Astrocyte of the cerebellum (primary cell): ENCODE measurements around the gene GSTM3.
"Not testable (repeated sequence)": the region's sequence is repeated elsewhere in the genome, so short reads cannot be mapped to it uniquely, and the experiment has no call there.

Source experiments
- DNase-seq: peaks from one replicate; pipeline ENCODE4 v3.0.0-alpha.2; 2011; ENCODE audit warnings: low read depth
- H3K4me3 ChIP-seq: 2 replicates; pipeline ENCODE4 v1.5.1; 2011; ENCODE audit warnings: mild to moderate bottlenecking, low read depth, low read length, moderate library complexity
- CTCF ChIP-seq: IDR thresholded peaks from 2 replicates; pipeline ENCODE4 v1.5.1; 2012; ENCODE audit warnings: low read length, low read depth, moderate library complexity, mild to moderate bottlenecking; ENCODE audit errors: missing control alignments
- in situ Hi-C: cut with HindIII; loops from 2 replicates; pipeline ENCODE4 v1.10.0; 2017; ENCODE audit warnings: low sequenced_read_pairs

Gene GSTM3

DNA sequence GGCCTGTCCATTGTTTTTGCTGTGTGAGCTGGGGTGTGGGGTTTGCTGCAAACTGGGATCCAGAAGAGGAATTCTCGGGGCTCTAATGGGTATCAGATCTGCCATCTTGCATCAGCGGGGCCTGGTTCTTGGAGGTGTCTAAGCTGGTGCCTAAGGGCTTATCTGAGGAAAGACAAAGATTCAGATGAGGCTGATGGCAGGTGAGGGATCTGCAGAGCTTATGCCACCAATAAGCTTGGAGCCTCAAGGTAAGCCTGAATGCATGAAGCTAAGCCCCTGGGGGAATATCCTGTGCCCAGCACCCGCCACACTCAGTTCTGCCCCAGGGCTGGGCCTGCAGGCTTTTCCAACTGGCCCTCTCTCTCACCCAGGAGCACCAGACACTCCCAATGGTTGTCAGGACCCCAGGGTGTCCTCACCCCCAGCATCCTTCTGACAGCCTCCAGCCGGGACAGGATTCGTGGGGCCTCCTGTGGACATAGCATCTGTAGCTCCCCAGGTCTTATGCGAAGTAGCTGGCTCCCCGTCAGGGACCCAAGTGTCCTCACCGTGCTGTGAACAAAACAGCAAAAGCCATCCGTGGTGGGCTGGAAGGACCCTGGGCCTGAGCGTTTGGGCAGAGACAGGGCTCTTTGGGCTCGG lies 9.5 kb upstream of the GSTM3 start:
- no peak overlapping the region for H3K4me3 ChIP-seq
- DNase-seq = no peak
- in situ Hi-C loops = no loop called here
- no peak for TF ChIP-seq CTCF

DNA sequence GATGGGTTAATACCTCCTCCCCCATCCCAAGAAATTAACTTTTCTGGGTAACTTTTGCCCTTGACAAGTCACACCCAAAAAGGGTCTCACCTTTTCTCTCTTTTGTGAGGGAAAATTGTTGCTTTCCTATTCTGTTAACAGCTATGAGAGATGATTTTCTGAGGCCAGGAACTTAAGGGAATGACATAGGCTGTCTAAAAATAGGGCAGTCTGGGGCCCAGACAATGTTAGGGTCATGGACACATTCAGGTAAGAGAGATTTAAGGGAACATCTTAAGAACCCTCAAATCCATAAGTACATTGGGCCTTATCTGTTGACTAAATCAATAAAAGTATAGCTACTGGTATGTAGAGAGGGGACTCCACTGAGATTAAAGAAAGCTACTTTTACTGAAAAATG lies 8.4 kb upstream of the GSTM3 start:
- H3K4me3 ChIP-seq = no peak overlapping the region
- TF ChIP-seq CTCF = no peak
- no peak for DNase-seq
- in situ Hi-C loops = no loop called here

DNA sequence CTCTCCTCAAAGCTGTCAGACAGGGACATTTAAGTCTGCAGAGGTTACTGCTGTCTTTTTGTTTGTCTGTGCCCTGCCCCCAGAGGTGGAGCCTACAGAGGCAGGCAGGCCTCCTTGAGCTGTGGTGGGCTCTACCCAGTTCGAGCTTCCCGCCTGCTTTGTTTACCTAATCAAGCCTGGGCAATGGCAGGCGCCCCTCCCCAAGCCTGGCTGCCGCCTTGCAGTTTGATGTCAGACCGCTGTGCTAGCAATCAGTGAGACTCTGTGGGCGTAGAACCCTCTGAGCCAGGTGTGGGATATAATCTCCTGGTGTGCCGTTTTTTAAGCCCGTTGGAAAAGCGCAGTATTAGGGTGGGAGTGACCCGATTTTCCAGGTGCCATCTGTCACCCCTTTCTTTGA lies 7.5 kb upstream of the GSTM3 start:
- H3K4me3 ChIP-seq, DNase-seq, in situ Hi-C loops: not testable (repeated sequence)

GRCh38 chr1:109739738-109740614 lies 862 bp downstream of the GSTM3 start:
- no peak for TF ChIP-seq CTCF
- no peak for DNase-seq
- in situ Hi-C loops = no loop called here
- H3K4me3 ChIP-seq = peak overlapping the region; percentile 70

DNA sequence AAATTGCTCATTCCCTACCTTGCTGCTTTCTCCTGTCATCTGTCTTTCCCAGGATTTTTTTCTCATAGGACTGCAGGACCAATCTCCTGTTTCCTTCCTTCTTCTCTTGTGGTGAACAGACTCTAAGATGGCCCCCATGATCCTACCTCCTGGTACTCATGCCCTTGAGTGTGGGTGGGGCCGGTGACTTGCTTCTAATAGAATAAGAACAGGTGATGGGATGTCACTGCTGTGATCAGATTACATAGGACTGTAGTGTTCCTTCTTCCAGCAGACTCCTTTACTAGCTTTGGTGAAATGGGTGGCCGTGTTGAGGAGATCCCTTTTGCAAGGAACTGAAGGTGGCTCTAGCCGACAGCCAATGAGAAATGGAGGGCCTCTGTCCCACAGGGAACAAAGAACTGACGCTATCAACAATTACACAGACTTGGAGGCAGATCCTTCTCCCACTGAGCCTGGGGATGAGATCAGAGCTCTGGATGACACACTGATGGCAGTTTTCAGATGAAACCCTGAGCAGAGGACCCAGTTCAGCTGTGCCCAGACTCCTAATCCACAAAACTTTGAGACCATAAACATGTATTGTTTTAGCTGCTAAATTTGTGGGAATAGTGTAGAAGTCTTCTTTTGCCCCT lies 7.5 kb downstream of the GSTM3 start:
- in situ Hi-C loops = no loop called here
- TF ChIP-seq CTCF = no peak
- H3K4me3 ChIP-seq = no peak overlapping the region
- DNase-seq = no peak

DNA sequence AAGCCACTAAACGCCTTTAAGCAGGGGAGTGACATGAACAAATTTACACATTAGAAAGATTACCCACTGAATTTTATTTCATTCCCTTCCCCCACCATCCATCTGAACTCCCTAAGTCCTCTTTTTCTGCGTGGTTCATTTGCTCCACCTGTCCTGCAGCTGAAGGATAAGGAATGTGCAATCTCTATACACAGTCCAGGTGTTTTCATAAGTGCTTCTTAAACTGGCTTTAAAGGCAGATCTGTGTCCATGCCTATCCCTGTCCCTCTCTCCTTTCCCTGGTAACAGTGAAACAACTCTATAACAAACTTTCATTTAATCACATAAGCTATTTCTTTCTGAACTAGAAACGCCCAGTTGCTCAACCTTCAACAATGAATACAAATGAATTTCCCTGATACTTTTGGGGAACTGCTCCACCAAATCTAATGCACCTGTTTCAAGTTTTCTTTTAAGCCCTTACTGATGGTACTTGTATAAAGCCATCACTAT lies 8.4 kb downstream of the GSTM3 start:
- TF ChIP-seq CTCF = no peak
- in situ Hi-C loops = no loop called here
- H3K4me3 ChIP-seq = no peak overlapping the region
- no peak for DNase-seq
